HG02588 (cell line): ENCODE data around the gene FBXO22.

Experiments used
- ATAC-seq: cut with Tn5 transposase; IDR thresholded peaks from one replicate; pipeline ENCODE4 v1.9.1; 2021; ENCODE audit warnings: mild to moderate bottlenecking, moderate library complexity; ENCODE audit not compliant: unreplicated experiment

The FBXO22 gene

DNA sequence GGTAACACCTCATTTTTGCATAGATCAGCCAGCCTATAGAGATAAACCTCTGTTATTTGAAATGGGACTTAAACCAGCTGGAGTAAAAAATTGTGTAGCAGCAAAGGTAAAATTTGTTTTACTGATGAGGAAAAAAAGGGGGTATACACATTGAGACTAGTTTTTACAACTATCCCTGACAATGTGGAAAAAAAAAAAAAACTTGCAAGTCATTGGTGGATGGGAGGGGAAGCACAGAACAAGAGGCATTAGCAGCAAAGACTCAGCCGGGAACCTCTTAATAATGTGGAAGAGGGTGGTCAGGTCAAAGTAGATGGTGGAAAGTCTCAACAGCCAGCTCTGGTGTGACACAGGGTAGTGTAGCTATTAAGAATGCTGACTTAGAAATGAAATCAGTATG is 14.5 kb downstream of the FBXO22 start:
- no peak for ATAC-seq

DNA sequence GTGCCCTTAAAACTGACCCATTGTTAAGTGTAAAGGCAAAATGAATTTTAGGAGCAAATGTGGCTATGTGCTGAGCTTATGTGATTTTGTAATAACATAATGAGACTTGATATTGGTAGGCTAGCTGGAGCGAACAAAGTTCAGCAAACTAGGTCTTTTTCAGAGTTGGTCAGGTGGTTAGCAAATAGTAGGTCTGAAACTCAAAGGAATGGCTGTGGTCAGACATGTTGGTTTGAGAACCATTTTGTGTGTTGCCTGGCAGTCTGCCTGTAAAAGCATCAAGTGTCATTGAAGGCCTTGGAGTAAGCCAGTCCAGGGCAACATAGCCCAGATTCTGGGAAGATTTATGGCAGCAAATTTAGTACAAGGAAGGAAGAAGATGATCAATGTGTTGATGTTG is 16.4 kb downstream of the FBXO22 start:
- no peak for ATAC-seq

DNA sequence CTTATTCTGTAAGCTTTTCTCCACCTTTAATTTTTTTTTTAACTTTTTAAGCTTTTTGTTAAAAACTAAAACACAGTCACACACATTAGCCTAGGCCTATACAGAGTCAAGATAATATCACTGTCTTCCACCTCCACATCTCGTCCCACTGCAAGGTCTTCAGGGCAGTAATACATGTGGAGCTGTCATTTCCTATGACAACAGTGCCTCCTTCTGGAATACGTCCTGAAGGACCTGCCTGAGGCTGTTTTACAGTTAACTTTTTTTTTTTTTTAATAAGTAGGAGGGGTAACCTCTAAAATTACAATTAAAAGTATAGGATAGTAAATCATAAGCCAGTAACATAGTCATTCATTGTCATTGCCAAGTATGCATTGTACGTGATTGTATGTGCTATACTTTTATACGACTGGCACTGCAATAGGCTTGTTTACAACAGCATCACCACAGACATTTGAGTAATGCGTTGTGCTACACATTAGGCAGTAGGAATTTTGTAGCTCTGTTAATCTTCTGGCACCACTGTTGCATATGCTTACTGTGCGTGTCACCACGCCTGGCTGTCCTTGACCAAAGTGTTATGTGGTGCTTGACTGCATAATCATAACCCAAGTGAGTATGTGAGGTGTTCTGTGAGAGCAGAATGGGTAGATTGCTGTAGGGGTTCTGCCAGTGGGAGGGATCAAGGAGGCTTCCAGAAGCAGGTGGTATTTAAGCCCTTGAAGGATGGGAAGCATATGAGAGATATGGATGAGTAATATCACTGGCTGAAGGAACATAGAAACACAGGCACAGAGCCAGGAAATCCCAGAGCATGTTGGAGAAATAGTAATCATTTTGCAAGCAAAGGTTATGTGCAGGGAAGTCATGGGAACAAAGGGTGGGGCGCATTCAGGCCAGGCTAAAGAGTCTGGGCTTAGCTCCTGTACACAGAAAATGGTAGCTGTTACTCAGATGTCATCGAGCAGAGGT is 18.3 kb downstream of the FBXO22 start:
- no peak for ATAC-seq

DNA sequence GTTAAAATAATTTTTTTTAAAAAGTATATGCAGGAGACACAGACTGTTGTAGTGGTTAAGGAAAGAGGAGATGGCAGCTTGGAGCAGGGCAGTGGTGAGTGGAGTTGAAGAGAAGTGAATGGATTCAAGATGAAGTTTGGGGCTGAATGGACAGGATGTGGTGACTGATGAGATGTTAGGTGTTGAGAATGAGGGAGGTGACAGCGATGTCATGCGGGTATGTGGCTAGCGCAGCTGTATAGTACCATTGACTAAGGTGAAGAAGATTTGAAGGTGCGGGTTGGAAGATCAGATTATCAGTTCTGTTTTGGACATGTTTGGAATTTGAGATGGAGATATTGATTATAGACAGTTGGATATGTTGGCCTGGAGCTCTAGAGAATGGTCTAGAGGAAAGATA is 20.1 kb downstream of the FBXO22 start:
- no peak for ATAC-seq

DNA sequence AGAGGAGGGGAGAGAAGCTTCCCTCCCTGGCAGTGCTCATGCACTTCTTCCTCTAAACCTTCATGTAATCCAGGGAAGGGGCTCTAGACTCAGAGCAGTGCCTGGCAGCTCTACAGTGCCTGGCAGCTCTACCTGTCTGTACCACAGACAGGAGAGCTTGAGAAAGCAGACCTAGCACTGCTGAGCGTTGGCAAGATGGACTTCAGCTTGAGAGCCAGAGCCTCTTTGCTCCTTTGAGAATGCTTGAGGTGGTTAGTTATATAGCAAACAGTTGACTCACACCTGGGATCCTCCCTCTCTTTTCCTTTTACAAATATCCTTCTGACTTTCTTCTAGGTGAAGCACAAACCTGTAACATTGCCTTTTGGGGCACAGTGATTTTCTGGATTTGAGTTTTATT is 20.9 kb downstream of the FBXO22 start:
- no peak for ATAC-seq

DNA sequence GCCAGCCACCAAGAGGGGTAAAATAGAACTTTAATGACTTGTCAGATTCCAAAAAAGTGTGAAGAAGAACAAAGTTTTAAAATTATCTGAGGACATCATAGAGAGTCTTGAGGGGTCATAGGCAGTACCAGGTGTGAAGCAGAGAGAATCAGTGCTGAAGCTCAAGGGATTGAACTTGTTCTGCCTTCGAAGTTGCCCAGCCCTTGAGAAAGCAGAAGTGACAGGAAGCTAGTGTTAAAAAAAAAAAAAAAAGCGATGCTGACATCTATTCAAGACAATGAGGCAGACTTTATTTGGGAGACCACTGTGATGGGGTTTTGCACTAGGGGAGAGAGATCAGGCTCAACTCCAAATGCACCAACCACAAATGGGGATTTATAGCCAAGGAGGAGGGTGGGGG is 21.8 kb downstream of the FBXO22 start:
- no peak for ATAC-seq

DNA sequence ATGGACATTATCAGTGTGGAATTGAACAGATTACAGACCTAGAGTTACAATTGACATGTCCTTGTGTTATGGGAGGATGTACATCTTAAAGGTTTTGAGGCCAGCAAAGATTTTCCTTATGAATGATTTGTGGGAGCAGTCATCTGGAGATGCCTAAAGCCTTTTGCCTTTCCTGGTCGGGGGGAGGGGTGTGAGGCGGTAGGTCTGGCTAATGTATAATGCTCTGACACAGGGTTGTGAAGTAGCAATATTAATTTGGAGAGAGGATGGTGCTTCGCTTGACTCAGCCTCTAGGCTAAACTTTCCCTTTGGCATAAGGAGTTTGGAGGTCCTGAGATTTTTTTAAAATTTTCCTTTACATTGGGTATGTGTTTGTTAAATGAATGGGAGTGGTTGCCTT is 23.3 kb downstream of the FBXO22 start:
- no peak for ATAC-seq

DNA sequence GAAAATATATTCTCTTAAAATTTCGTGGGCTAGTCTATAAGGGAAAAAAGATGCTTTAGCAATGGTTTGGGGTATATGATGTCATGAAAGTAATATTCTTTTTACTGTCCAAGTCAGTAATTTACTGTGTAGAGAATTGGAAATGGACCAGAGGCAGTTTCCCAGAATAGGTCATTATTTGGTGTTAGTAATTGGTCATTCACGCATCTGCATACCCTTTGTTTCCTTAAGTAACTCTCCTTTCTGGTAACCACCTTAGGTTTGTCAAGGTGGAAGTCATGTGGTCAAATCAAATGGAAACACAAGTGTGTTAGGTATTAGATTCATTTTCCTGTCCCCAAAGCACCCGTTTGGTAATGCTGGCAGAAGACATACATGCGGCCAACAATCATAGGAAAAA is 23.9 kb downstream of the FBXO22 start:
- ATAC-seq = no peak

DNA sequence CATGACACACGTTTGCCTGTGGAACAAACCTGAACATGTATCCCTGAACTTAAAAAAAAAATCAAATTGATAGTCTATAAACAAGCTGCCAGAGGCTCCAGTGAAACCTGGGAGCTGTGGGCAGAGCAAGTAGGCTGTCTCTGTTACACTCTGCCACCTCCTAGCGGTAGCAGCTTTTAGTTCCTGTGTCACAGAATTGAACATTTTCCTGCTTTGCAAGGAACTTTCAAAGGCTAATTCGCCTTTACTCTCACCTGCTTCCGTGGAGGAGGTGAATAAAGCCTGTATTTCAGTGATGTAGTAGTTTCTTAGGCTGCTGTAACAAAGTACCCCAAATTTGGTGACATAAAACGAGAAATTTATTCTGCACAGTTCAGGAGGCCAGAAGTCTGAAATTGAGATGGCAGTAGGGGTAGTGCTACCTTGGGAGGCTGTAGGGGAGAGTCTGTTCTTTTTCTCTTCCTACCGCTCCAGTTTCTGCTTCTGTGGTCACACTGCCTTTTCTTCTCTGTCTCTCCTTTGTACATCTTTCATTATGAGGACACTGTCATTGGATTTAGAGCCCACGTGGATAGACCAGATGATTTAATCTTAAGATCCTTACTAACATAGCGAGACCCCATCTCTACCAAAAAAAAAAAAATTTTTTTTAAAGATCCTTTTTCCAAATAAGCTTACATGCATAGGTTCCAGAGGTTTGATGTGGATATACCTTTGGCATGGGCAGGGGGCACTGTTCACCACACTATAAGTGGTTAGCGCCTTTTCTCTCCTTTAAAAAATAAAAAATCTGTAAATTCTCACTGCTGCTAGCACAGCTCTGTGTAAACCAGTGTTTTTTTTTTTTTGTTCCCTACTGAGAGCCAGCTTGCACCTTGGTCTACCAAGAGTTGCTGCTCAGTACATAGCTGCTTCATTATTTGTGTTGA is 25.3 kb downstream of the FBXO22 start:
- ATAC-seq = no peak

DNA sequence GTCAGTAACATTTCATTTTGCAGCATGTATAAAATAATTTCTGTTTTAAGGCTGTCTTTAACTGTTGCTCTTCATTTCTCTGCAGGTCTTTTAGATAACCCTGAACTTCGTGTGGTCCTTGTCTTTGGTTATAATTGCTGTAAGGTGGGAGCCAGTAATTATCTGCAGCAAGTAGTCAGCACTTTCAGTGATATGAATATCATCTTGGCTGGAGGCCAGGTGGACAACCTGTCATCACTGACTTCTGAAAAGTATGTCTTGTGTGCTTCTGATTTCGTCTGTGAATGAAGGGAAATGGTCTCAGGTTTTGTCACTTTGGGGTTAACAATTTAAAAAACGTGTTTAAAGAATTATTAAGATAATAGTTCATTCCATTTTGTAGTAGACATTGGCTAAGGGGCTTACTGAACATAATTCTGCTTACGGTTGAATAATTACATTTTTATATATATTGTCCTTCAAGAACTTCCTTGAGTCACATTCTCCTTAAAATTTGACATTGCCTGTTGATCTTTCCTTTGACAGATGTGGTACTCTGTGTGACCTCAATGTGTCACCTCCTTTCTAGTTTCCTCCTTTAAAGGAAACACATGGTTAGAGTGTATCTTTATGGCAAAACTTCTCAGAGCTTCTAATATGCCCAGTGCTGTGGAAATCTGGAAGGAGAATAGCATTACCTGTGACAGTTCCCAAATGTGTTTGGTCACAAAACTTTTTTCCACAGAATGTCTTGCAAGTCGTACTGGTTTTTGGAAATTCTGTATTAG is 26.3 kb downstream of the FBXO22 start:
- ATAC-seq = no peak

DNA sequence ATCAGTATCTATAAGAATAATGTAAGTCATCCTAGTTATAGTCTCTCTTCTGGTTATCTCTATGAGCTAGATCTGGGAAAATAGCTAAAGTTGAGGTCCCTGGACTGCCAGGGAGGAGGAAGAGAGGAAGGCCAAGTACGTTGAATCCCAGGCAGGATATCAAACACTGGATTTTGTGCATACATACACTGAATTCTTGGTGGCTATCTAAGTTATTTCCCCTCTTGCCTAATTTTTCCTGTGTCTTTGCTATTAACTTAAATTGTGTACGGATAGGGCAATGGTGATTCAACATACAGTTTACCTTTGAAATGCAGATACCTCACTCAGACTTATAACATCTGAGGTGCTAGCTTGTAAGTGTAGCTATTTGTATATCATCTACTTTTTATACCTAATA is 27.2 kb downstream of the FBXO22 start:
- ATAC-seq = no peak

DNA sequence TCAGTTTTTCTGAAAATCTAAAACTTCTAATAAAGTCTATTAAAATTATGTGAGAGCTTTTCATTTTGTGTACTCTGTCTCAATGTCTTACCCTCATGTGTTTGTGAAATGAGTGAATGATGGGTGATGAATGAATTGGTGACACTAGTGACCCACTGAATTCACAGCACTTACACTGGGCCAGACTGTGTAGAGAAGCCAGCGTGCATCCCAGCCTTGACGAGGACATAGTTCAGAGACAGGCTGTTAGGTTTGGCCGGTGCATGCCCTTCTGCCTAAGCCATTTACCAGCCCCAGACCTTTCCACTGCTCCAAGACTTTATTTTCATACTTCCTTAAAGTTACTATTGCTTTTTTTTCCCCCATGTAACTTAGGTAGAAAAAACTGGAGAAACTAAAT is 38.8 kb downstream of the FBXO22 start:
- ATAC-seq = no peak

DNA sequence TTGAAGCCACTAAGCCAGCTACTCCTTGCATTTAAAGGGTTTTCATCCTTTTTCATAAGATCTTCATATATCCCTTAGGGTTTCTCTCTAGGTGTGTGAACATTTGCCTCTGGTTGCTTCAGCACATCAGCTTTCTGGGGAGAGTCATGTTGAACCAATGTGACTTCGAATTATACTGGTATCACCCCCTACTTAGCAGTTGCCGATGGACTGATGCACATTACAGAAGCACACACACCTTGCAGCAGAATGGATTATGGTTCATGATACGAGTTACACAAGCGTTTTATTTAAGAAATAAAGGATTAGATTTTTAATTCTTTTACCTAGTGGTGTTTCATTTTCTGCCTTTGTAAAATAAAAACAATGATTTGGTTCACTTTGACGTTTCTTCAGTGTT is 39.6 kb downstream of the FBXO22 start:
- no peak for ATAC-seq

DNA sequence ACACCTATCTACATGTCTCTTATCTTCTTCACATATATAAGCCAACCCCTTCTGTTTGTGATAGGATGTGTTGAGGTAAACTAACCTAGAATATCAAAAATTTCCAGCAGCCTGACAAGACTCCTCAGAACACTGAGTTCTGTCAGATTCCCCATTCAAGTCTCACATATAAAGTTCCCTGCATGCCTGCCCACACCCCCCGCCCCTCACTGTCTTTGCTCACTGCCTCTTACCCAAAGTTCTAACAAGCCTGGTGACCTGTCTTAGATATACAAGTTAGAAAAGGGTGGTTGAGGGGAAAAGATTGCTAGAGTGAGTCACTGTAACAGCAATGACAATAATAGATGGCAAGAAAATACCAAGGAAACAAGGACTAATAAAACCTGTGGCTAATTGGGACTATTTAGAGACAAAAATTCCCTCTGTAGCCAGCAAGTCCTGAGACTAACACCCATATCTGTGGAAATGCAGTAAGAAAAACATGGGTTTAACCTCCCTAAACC is 40.1 kb downstream of the FBXO22 start:
- no peak for ATAC-seq

DNA sequence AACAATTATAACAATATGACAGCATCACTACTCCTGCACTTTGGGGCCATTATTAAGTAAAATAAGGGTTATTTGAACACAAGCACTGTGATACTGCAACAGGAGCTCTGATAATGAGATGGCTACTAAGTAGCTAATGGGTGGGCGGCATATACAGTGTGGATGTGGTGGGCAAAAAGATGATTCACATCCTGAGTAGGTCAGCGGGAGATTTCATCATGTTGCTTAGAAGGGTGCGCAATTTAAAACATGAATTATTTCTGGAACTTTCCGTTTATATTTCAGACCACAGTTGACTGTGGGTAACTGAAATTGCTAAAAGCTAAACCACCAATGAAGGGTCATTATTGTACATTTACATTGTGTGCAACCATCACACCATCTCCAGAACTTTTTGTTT is 42.3 kb downstream of the FBXO22 start:
- no peak for ATAC-seq

DNA sequence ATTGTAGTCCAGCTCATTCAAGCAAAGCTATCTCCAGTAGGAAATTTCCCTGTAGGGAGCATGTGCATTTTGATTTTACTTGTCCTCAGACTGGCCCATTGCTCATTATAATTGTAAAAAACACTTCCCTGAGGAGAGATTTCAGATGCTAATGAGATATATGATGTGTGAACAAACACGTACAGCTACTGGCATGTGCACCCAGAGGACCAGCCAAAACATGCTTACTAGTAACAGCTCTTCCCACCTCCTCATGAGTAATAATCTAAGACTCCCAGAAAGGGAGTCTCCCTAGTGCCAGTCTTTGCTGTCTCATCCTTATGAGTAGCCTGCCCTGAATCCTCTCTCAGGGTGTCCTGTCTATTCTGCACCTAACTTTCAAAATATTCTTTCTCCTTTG is 43.4 kb downstream of the FBXO22 start:
- ATAC-seq = no peak

DNA sequence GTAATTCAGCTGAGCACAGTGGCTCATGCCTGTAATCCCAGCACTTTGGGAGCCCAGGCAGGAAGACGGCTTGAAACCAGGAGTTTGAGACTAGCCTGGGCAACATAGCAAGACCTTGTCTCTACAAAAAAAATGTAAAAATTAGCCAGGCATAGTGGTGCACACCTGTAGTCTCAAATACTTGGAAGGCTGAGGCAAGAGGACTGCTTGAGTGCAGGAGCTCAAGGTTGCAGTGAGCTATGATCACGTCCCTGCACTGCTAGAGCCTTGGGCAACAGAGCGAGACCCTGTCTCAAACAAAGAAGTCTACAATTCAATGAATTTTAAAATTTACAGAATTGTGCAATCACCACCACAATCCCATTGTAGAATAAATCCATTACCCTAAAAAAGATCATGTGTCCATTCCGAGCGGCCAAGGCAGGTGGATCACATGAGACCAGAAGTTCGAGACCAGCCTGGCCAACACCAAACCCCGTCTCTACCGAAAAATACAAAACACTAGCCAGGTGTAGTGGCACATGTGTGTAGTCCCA is 45.2 kb downstream of the FBXO22 start:
- ATAC-seq = no peak

DNA sequence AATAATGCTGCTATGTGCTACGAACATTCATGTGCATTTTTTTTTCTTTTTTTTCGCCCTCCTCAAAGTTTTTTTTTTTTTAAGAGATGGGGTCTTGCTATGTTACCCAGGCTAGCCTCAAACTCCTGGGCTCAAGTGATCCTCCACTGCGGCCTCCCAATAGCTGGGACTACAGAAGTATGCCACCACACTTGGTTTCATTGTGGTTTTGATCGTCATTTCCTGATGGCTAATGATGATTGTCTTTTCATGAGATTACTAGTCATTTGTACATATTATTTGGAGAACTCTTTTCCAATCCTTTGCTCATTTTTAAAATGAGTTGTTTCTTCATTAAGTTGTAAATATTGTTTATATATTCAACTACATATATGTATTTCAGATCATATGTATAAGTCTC is 48.8 kb downstream of the FBXO22 start:
- ATAC-seq = no peak

DNA sequence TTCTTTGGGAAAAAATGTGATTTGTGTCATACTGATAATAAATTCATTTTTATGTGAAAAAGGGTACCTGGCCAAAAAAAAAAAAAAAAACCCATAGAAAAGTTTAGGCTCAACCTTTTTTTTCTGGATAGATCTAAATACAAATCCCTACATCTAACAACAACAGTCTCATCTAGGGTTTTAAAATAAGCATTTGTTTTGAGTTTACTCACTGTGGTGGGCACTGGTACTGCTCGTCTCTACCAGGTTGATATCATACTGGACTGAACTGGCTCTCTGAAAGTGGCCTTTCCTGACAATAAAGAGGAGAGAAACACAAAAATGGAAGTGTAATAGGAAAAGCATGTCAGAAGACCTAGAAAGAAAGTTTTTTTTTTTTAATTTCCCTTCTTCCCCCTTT is 52.0 kb downstream of the FBXO22 start:
- no peak for ATAC-seq

DNA sequence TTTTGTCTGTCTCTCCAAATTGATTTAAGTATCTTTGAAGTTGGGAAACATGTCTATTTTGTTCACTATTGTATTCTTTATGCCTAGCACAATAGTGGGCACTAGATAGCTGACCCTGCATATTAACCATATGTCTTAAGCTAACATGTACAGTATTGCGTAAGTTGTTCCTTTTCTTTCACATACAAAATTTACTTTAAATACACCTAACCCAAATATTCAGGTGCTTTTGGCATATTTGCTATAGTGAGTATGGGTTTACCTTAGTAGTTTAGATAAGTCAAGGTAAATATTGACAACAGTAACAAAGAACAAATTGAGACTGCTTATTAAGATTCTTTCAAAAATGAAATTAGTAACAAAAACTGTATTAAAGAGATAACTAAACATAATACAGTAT is 57.7 kb downstream of the FBXO22 start:
- no peak for ATAC-seq

DNA sequence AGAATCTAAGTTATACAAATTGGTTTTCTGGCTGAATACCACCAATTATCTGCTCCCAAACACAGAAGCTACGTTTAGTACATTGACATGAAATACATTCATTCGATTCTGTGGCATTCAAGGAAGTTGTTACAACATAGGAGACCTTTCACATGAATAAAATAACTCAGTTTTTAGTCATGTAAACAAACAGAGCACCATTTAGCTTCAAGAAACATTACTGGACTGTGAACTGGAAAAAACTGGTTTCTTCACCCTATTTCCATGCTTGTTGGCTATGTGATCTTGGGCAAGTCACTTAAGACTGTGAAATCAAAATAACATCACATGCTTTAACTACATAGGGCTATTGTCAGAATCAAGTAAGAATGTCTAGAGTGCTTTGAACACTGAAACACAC is 62.4 kb downstream of the FBXO22 start:
- ATAC-seq = no peak
